IMR-90 (cell line): ENCODE results near the gene ATXN1. TPM values are rescaled to one million over a fixed set of nuclear protein-coding genes. Genes with fewer than 3 reads are reported as not detected.

Experiments used
- ATAC-seq: fragments of 200-7000 bp; cut with Tn5 transposase; 2 replicates; pipeline ENCODE4 v1.9.1; 2020; ENCODE audit warnings: low read depth, mild to moderate bottlenecking, moderate library complexity
- BruUV-seq: library from RNA; stranded (reverse); fragments of 400-500 nt; replicated peaks from 2 replicates; lab custom pipeline; 2021; lab: Mats Ljungman, UMichigan
- CTCF ChIA-PET: fragments of 300-600 bp; formaldehyde crosslinking; extraction: SDS; loops from one replicate; lab custom pipeline; 2021; ENCODE audit warnings: antibody characterized with exemption; lab: Yijun Ruan, JAX
- POLR2A ChIA-PET: fragments of 300-600 bp; sonication (Branson Sonifier 250); formaldehyde crosslinking; loops from one replicate; lab custom pipeline; 2022; ENCODE audit warnings: antibody characterized with exemption; ENCODE audit not compliant: unreplicated experiment; lab: Charles Lee
- DNase-seq: peaks from one replicate; pipeline ENCODE4 v3.0.0; 2013
- H2AFZ ChIP-seq: replicated peaks from 2 replicates; pipeline ENCODE3; 2013; ENCODE audit warnings: low read length, mild to moderate bottlenecking; ENCODE audit not compliant: poor library complexity
- H2AK5ac ChIP-seq: 2 replicates; pipeline ENCODE4 v1.6.1; 2013; ENCODE audit warnings: low read depth, low read length, inconsistent platforms
- H2AK9ac ChIP-seq: replicated peaks from 2 replicates; pipeline ENCODE3; 2013; ENCODE audit warnings: mild to moderate bottlenecking, low read depth, low read length, moderate library complexity; ENCODE audit not compliant: poor library complexity
- H2BK120ac ChIP-seq: 2 replicates; pipeline ENCODE4 v1.6.1; 2013; ENCODE audit warnings: low read depth, low read length, inconsistent platforms
- H2BK15ac ChIP-seq: 3 replicates; pipeline ENCODE4 v1.6.1; 2013; ENCODE audit warnings: low read depth, low read length, inconsistent platforms
- H2BK20ac ChIP-seq: 2 replicates; pipeline ENCODE4 v1.6.1; 2013; ENCODE audit warnings: low read depth, mild to moderate bottlenecking, inconsistent platforms, low read length, moderate library complexity
- H2BK5ac ChIP-seq: 2 replicates; pipeline ENCODE4 v1.6.1; 2013; ENCODE audit warnings: mild to moderate bottlenecking, low read depth, low read length, inconsistent platforms; ENCODE audit not compliant: poor library complexity, severe bottlenecking
- H3K14ac ChIP-seq: replicated peaks from 2 replicates; pipeline ENCODE4 v1.6.1; 2013; ENCODE audit warnings: low read depth, low read length, inconsistent platforms
- H3K18ac ChIP-seq: 2 replicates; pipeline ENCODE4 v1.6.1; 2013; ENCODE audit warnings: low read depth, low read length, control low read depth
- H3K23ac ChIP-seq: 2 replicates; pipeline ENCODE4 v1.6.1; 2013; ENCODE audit warnings: low read depth, low read length, inconsistent platforms
- H3K27ac ChIP-seq: 2 replicates; pipeline ENCODE4 v1.5.1; 2013; ENCODE audit warnings: mild to moderate bottlenecking, control low read depth, low read length; ENCODE audit not compliant: insufficient read depth
- H3K27me3 ChIP-seq: 2 replicates; pipeline ENCODE4 v1.6.1; 2013; ENCODE audit warnings: low read length; ENCODE audit not compliant: control insufficient read depth, insufficient read depth
- H3K36me3 ChIP-seq: 2 replicates; pipeline ENCODE4 v1.6.1; 2013; ENCODE audit warnings: low read length, mixed read lengths; ENCODE audit not compliant: control insufficient read depth, insufficient read depth
- H3K4ac ChIP-seq: 2 replicates; pipeline ENCODE4 v1.6.1; 2013; ENCODE audit warnings: low read depth, low read length, inconsistent platforms
- H3K4me1 ChIP-seq: 2 replicates; pipeline ENCODE4 v1.6.1; 2013; ENCODE audit warnings: low read length, mixed read lengths; ENCODE audit not compliant: control insufficient read depth, insufficient read depth
- H3K4me2 ChIP-seq: 2 replicates; pipeline ENCODE4 v1.6.1; 2013; ENCODE audit warnings: low read depth, mild to moderate bottlenecking, control low read depth, low read length, moderate library complexity
- H3K4me3 ChIP-seq: 2 replicates; pipeline ENCODE4 v1.5.1; 2013; ENCODE audit warnings: low read depth, mild to moderate bottlenecking, control low read depth, low read length, moderate library complexity; ENCODE audit not compliant: insufficient read depth
- H3K56ac ChIP-seq: 2 replicates; pipeline ENCODE4 v1.6.1; 2013; ENCODE audit warnings: low read length, inconsistent platforms; ENCODE audit not compliant: insufficient read depth; ENCODE audit errors: extremely low read depth
- H3K79me1 ChIP-seq, 2 experiments: 2 replicates each; pipeline ENCODE4 v1.6.1; 2013; ENCODE audit warnings: low read length in 2 of 2, inconsistent platforms in 1 of 2, low read depth in 1 of 2
- H3K9ac ChIP-seq: 2 replicates; pipeline ENCODE4 v1.6.1; 2013; ENCODE audit warnings: low read depth, low read length, control low read depth
- H3K9me1 ChIP-seq: 2 replicates; pipeline ENCODE4 v1.6.1; 2013; ENCODE audit warnings: low read length, inconsistent platforms; ENCODE audit not compliant: insufficient read depth
- H3K9me3 ChIP-seq: 2 replicates; pipeline ENCODE4 v1.6.1; 2013; ENCODE audit warnings: low read length; ENCODE audit not compliant: control insufficient read depth, insufficient read depth
- H4K20me1 ChIP-seq: 2 replicates; pipeline ENCODE4 v1.6.1; 2013; ENCODE audit warnings: low read length, inconsistent platforms; ENCODE audit not compliant: insufficient read depth
- H4K5ac ChIP-seq: 2 replicates; pipeline ENCODE4 v1.6.1; 2013; ENCODE audit warnings: mild to moderate bottlenecking, low read depth, low read length, control low read depth
- H4K8ac ChIP-seq, 2 experiments: 2 replicates each; pipeline ENCODE4 v1.6.1; 2013; ENCODE audit warnings: low read depth in 2 of 2, low read length in 2 of 2, control low read depth in 1 of 2, inconsistent platforms in 1 of 2
- H4K91ac ChIP-seq: 2 replicates; pipeline ENCODE4 v1.6.1; 2013; ENCODE audit warnings: low read depth, low read length, inconsistent platforms; ENCODE audit not compliant: insufficient read depth
- CHD1 ChIP-seq: IDR thresholded peaks from 2 replicates; pipeline ENCODE4 v1.6.1; 2012; ENCODE audit warnings: low read depth, low read length, improper control_type of control experiment
- FOS ChIP-seq: fragments of 150-350 bp; IDR thresholded peaks from 2 replicates; pipeline ENCODE4 v1.6.1; 2016; ENCODE audit warnings: low read depth, low read length
- MAZ ChIP-seq: IDR thresholded peaks from 2 replicates; pipeline ENCODE4 v1.6.1; 2012; ENCODE audit warnings: low read depth, mild to moderate bottlenecking, low read length, improper control_type of control experiment, moderate library complexity, borderline replicate concordance
- MXI1 ChIP-seq: IDR thresholded peaks from 2 replicates; pipeline ENCODE4 v1.6.1; 2012; ENCODE audit warnings: low read depth, mild to moderate bottlenecking, low read length, moderate library complexity, borderline replicate concordance
- NFE2L2 ChIP-seq: fragments of 150-350 bp; IDR thresholded peaks from 2 replicates; pipeline ENCODE4 v1.6.1; 2016; ENCODE audit warnings: low read depth, mild to moderate bottlenecking, low read length
- POLR2A ChIP-seq: IDR thresholded peaks from 2 replicates; pipeline ENCODE4 v1.6.1; 2012; ENCODE audit warnings: mild to moderate bottlenecking, low read depth, low read length
- RAD21 ChIP-seq: IDR thresholded peaks from 2 replicates; pipeline ENCODE4 v1.6.1; 2012; ENCODE audit warnings: low read length, improper control_type of control experiment
- RCOR1 ChIP-seq: IDR thresholded peaks from 2 replicates; pipeline ENCODE4 v1.6.1; 2012; ENCODE audit warnings: mild to moderate bottlenecking, low read length, improper control_type of control experiment; ENCODE audit not compliant: insufficient replicate concordance
- RFX5 ChIP-seq: IDR thresholded peaks from 2 replicates; pipeline ENCODE4 v1.8.0; 2012; ENCODE audit warnings: low read depth, mild to moderate bottlenecking, low read length, moderate library complexity
- WGBS, 2 experiments: methylation state at CpG; one replicate each; pipeline versions ENCODE4 v1.1.5 to v1.1.7; 2013; ENCODE audit warnings: missing lambda C conversion rate in 2 of 2; ENCODE audit not compliant: insufficient read length in 1 of 2; ENCODE audit errors: extremely low coverage in 2 of 2; 5-methylcytosine and 5-hydroxymethylcytosine counted together
- dilution Hi-C: fragments of 300-500 bp; cut with HindIII; formaldehyde crosslinking; loops from one replicate; pipeline ENCODE4 v1.14.3; 2018; ENCODE audit warnings: low sequenced_read_pairs; ENCODE audit not compliant: unreplicated experiment
- in situ Hi-C: fragments of 300-500 bp; cut with MboI; formaldehyde crosslinking; loops from 3 replicates; pipeline ENCODE4 v1.14.3; 2019; ENCODE audit warnings: low sequenced_read_pairs, inconsistent platforms, mixed read lengths
- intact Hi-C: fragments of 100-400 bp; cut with micrococcal nuclease; formaldehyde crosslinking; loops from 2 replicates; pipeline ENCODE4 v1.10.0; 2022
- polyA plus RNA-seq, 3 experiments: library from polyadenylated mRNA; depleted of rRNA; stranded (reverse); fragments of >200 nt; gene quantifications; 2 replicates each; pipeline ENCODE4 v1.2.3, GENCODE V29; 2012; ENCODE audit warnings: low replicate concordance in 1 of 3
- total RNA-seq: library from RNA; depleted of rRNA; stranded (reverse); fragments of >200 nt; gene quantifications from 2 replicates; pipeline ENCODE4 v1.2.3, GENCODE V29; 2012
- TF ChIP-seq, protein P1 (sequence below): fragments of 150-350 bp; IDR thresholded peaks from 2 replicates; pipeline ENCODE4 v1.6.1; 2016; ENCODE audit warnings: low read depth, mild to moderate bottlenecking, low read length, moderate library complexity, borderline replicate concordance
- TF ChIP-seq, protein P2 (sequence below): conservative IDR thresholded peaks from 2 replicates; pipeline ENCODE4 v1.5.1; 2012; ENCODE audit warnings: mild to moderate bottlenecking, low read depth, low read length, improper control_type of control experiment
- TF ChIP-seq, protein P3 (sequence below): fragments of 150-350 bp; IDR thresholded peaks from 2 replicates; pipeline ENCODE4 v1.6.1; 2017; ENCODE audit warnings: mild to moderate bottlenecking, antibody characterized with exemption, low read length, low read depth

Gene ATXN1
- total and polyA plus RNA-seq, 2 of the 4 experiments (the other 2 are of a cell fraction), result 7.3 to 11.1 TPM

DNA sequence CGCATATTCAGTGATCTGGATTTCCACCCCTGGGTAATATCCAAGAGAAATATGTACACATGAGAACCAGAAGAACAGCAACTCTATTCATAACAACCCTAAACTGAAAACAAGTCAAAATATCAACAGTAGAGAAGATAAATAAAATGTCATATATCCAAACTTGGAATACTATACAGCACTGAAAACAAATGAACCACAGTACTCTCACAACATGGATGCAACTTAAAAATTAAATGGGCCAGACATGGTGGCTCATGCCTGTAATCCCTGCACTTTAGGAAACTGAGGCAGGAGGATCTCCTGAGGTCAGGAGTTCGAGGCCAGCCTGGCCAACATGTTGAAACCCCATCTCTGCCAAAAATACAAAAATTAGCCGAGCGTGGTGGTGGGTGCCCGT is 16.5 kb upstream of the ATXN1 start:
- Histone ChIP-seq H3K27me3 (no peaks in the 10 kb centered on the region), H3K23ac (no peak overlapping the region), H3K9me3 (no peaks in the 10 kb centered on the region), H3K4me2 (no peak overlapping the region), H3K27ac (no peak overlapping the region), H3K56ac (no peak overlapping the region), H3K9me1 (0 out of 2 replicates have a peak, but pooled peaks cover 4% of the 10 kb centered on the region), H2AFZ (no peak overlapping the region), H2BK20ac (no peak overlapping the region), H4K5ac (no peak overlapping the region), H2BK120ac (no peak overlapping the region), H3K4ac (no peak overlapping the region), H2AK5ac (no peak overlapping the region), H3K79me1 (no peaks in the 10 kb centered on the region), H3K18ac (no peak overlapping the region), H2AK9ac (no peak overlapping the region), H3K4me3 (no peak overlapping the region), H3K36me3 (no peaks in the 10 kb centered on the region), H3K4me1 (peaks cover 3% of the 10 kb centered on the region; the same call in 1 of the 2 replicates), H3K14ac (no peak overlapping the region), H3K9ac (no peak overlapping the region), H2BK15ac (no peak overlapping the region), H2BK5ac (no peak overlapping the region), H4K20me1 (no peaks in the 10 kb centered on the region), H4K8ac (no peak overlapping the region), H4K91ac (no peak overlapping the region)
- ATAC-seq (no peak), DNase-seq (no peak)
- no CpG with 5 or more reads among the region's 5 CpGs for WGBS, 2 experiments
- BruUV-seq, result no TSS peak
- TF ChIP-seq NFE2L2 (no peak), RFX5 (no peak), CHD1 (no peak), MAZ (no peak), RAD21 (no peak), RCOR1 (no peak), MXI1 (no peak), POLR2A (no peak), FOS (no peak)
- TF ChIP-seq, protein P1, sequence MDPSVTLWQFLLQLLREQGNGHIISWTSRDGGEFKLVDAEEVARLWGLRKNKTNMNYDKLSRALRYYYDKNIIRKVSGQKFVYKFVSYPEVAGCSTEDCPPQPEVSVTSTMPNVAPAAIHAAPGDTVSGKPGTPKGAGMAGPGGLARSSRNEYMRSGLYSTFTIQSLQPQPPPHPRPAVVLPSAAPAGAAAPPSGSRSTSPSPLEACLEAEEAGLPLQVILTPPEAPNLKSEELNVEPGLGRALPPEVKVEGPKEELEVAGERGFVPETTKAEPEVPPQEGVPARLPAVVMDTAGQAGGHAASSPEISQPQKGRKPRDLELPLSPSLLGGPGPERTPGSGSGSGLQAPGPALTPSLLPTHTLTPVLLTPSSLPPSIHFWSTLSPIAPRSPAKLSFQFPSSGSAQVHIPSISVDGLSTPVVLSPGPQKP, result no peak
- TF ChIP-seq, protein P2, sequence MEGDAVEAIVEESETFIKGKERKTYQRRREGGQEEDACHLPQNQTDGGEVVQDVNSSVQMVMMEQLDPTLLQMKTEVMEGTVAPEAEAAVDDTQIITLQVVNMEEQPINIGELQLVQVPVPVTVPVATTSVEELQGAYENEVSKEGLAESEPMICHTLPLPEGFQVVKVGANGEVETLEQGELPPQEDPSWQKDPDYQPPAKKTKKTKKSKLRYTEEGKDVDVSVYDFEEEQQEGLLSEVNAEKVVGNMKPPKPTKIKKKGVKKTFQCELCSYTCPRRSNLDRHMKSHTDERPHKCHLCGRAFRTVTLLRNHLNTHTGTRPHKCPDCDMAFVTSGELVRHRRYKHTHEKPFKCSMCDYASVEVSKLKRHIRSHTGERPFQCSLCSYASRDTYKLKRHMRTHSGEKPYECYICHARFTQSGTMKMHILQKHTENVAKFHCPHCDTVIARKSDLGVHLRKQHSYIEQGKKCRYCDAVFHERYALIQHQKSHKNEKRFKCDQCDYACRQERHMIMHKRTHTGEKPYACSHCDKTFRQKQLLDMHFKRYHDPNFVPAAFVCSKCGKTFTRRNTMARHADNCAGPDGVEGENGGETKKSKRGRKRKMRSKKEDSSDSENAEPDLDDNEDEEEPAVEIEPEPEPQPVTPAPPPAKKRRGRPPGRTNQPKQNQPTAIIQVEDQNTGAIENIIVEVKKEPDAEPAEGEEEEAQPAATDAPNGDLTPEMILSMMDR, result no peak
- TF ChIP-seq, protein P3, sequence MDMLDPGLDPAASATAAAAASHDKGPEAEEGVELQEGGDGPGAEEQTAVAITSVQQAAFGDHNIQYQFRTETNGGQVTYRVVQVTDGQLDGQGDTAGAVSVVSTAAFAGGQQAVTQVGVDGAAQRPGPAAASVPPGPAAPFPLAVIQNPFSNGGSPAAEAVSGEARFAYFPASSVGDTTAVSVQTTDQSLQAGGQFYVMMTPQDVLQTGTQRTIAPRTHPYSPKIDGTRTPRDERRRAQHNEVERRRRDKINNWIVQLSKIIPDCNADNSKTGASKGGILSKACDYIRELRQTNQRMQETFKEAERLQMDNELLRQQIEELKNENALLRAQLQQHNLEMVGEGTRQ, result no peak
- in situ Hi-C loops, result no loop called here
- ChIA-PET POLR2A (no interaction called here), CTCF (no interaction called here)
- intact Hi-C loops, result no loop called here
- dilution Hi-C loops, result no loop called here
